Activated naive CD8-positive, alpha-beta T cell treated with anti-CD3 and anti-CD28 coated beads, Interleukin-2, amount 50 U/mL, for 24 hours (primary cell): ENCODE data around the gene KRTAP12-2.
"Not testable (repeated sequence)": the region's sequence is repeated elsewhere in the genome, so short reads cannot be mapped to it uniquely, and the experiment has no call there.

Experiments
- ATAC-seq: fragments of 150-1000 bp; cut with Tn5 transposase; one replicate; pipeline ENCODE4 v1.10.0; 2021
- DNase-seq: peaks from one replicate; pipeline ENCODE4 v3.0.0; 2021
- H3K27ac Mint-ChIP-seq: one replicate; pipeline ENCODE4 v1.8.0; 2021; ENCODE audit warnings: mild to moderate bottlenecking, mixed read lengths
- H3K27me3 Mint-ChIP-seq: one replicate; pipeline ENCODE4 v1.8.0; 2021; ENCODE audit warnings: mixed read lengths
- H3K36me3 Mint-ChIP-seq: one replicate; pipeline ENCODE4 v1.8.0; 2021; ENCODE audit warnings: low read depth, mixed read lengths
- H3K4me1 Mint-ChIP-seq: one replicate; pipeline ENCODE4 v1.8.0; 2021; ENCODE audit warnings: mixed read lengths
- H3K4me3 Mint-ChIP-seq: one replicate; pipeline ENCODE4 v1.8.0; 2021; ENCODE audit warnings: mild to moderate bottlenecking, moderate library complexity, mixed read lengths
- H3K9me3 Mint-ChIP-seq: one replicate; pipeline ENCODE4 v1.8.0; 2021; ENCODE audit warnings: mixed read lengths

KRTAP12-2 gene

DNA sequence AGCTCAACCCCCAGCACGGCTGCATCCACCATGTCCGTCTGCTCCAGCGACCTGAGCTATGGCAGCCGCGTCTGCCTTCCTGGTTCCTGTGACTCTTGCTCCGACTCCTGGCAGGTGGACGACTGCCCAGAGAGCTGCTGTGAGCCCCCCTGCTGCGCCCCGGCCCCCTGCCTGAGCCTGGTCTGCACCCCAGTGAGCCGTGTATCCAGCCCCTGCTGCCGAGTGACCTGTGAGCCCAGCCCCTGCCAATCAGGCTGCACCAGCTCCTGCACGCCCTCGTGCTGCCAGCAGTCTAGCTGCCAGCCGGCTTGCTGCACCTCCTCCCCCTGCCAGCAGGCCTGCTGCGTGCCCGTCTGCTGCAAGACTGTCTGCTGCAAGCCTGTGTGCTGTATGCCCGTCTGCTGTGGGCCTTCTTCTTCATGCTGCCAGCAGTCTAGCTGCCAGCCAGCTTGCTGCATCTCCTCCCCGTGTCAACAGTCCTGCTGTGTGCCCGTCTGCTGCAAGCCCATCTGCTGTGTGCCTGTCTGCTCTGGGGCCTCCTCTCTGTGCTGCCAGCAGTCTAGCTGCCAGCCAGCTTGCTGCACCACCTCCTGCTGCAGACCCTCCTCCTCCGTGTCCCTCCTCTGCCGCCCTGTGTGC lies 30.6 kb upstream of the KRTAP12-2 start, which contains the start of gene KRTAP10-12:
TSS of gene KRTAP10-12 (plus strand) at position 1 of the 639 bp plus-strand sequence. CDS start at position 31, 30 bp downstream.
- Mint-ChIP-seq H3K9me3 (peaks cover 11% of the 10 kb centered on the region), H3K27me3 (peaks cover 49% of the 10 kb centered on the region)
- H3K4me3 Mint-ChIP-seq, H3K36me3 Mint-ChIP-seq, H3K27ac Mint-ChIP-seq, ATAC-seq, DNase-seq, H3K4me1 Mint-ChIP-seq: not testable (repeated sequence)

DNA sequence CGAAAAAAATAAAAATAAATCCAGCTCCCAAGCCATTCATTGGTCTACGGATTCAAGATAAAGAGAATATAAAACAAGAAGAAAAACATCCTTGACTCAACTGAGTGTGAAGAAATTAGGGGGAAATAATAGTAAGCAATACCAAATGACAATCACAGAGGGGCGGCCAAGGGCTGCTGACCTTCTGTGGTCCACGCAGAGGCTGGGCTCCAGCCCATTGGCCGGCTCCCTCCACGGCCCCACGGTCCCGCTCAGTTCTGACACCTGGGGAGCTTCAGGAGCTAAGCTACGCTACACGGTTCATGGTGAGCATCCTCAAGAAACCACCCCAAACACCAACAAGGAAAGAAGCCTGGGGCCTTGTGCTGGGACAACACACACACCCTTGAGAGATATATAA lies 29.8 kb upstream of the KRTAP12-2 start:
- Mint-ChIP-seq H3K9me3 (peaks cover 11% of the 10 kb centered on the region), H3K27ac (no peak overlapping the region), H3K4me3 (no peak overlapping the region), H3K27me3 (peaks cover 44% of the 10 kb centered on the region), H3K36me3 (no peaks in the 10 kb centered on the region), H3K4me1 (peaks cover 11% of the 10 kb centered on the region)
- DNase-seq (no peak), ATAC-seq (no peak)

- H3K4me3 Mint-ChIP-seq = no peak overlapping the region
- H3K4me1 Mint-ChIP-seq = peaks cover 15% of the 10 kb centered on the region
- ATAC-seq = no peak
- no peaks in the 10 kb centered on the region for H3K36me3 Mint-ChIP-seq
- H3K9me3 Mint-ChIP-seq = peaks cover 11% of the 10 kb centered on the region
- DNase-seq = no peak
- H3K27me3 Mint-ChIP-seq = peaks cover 38% of the 10 kb centered on the region
- no peak overlapping the region for H3K27ac Mint-ChIP-seq
Measured at GRCh38 chr21:44695641-44696040, 28.9 kb upstream of the KRTAP12-2 start.

DNA sequence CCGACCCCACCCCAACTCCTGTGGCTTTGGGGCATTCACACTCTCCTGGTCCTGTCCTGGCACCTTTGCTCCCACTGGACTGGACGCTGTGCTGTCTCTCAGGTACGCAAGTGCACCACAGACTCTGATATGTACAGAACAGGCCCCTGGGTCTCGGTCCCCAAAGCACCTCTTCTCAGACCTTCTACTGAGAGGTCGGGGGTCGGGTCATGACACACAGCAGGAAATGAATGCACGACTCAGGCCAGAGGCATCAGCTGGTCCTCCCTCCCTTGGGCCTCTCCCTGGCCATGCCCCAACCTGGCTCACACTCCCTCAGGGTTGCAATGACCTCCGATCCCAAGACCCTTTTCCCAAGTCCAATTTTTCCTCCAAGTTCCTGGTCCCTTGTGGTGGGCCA lies 28.5 kb upstream of the KRTAP12-2 start:
- Mint-ChIP-seq H3K4me3 (no peak overlapping the region), H3K4me1 (peaks cover 15% of the 10 kb centered on the region), H3K36me3 (no peaks in the 10 kb centered on the region), H3K27me3 (peaks cover 38% of the 10 kb centered on the region), H3K27ac (no peak overlapping the region), H3K9me3 (peaks cover 11% of the 10 kb centered on the region)
- DNase-seq (no peak), ATAC-seq (no peak)

DNA sequence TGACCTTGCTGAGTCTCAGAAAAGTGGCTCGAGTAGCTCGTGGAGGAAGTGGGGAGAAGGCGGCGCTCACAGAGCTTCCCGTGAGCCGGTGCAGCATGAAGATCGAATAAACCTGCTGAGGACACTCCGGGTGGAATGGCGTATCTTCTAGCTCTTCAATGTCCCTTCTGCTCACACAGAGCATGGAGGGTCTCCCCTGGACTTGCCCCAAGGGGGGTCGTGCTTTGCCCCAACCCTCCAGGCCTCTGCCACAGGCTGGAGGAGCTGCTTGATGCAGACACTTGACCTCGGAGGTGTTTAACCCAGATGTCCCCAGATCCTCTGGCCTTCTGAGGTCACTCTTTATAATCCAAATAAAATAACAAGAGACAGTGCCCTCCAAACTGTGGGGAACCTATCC lies 28.0 kb upstream of the KRTAP12-2 start:
- Mint-ChIP-seq H3K27me3 (peaks cover 35% of the 10 kb centered on the region), H3K36me3 (no peaks in the 10 kb centered on the region), H3K4me1 (peaks cover 15% of the 10 kb centered on the region), H3K4me3 (no peak overlapping the region), H3K9me3 (peaks cover 11% of the 10 kb centered on the region), H3K27ac (no peak overlapping the region)
- DNase-seq (no peak), ATAC-seq (no peak)

DNA sequence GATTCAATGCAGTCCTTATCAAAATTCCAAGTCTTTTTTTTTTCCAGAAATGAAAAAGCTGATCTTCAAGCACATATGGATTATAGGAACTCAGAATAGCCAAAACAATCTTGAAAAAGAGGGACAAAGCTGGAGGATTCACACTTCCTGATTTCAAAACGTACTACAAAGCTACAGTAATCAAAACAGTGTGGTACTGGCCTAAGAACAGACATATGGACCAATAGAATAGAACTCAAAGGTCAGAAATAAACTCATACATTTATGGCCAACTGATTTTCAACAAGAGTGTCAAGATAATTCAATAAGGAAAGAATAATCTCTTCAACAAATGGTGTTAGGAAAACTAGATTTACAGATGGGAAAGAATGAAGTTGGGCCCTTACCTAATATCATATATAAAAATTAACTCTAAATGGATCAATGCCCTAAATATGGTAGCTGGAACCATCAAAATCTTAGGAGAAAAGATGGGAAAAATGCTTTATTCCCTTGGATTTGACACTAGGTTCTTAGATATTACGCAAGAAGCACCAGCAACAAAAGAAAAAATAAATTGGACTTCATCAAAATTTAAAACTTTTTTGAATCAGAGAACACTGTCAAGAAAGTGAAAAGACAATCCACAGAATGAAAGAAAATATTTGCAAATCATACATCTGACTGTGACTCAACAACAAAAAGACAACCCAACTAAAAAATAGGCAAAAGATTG lies 26.2 kb upstream of the KRTAP12-2 start:
- Mint-ChIP-seq H3K36me3 (no peaks in the 10 kb centered on the region), H3K4me1 (peaks cover 15% of the 10 kb centered on the region), H3K27me3 (peaks cover 19% of the 10 kb centered on the region), H3K27ac (no peak overlapping the region), H3K4me3 (no peak overlapping the region), H3K9me3 (peaks cover 11% of the 10 kb centered on the region)
- DNase-seq = no peak
- ATAC-seq = no peak

- Mint-ChIP-seq H3K27ac (no peak overlapping the region), H3K36me3 (no peaks in the 10 kb centered on the region), H3K27me3 (peaks cover 9% of the 10 kb centered on the region), H3K4me1 (peaks cover 18% of the 10 kb centered on the region), H3K9me3 (peaks cover 11% of the 10 kb centered on the region), H3K4me3 (no peak overlapping the region)
- DNase-seq (no peak), ATAC-seq (no peak)
Measured at GRCh38 chr21:44691686-44692085, 25.0 kb upstream of the KRTAP12-2 start.

GRCh38 chr21:44689740-44690139 lies 23.0 kb upstream of the KRTAP12-2 start:
- not testable (repeated sequence) for ATAC-seq, H3K27me3 Mint-ChIP-seq, H3K36me3 Mint-ChIP-seq, DNase-seq, H3K27ac Mint-ChIP-seq, H3K4me3 Mint-ChIP-seq
- Mint-ChIP-seq H3K4me1 (peaks cover 20% of the 10 kb centered on the region), H3K9me3 (peaks cover 11% of the 10 kb centered on the region)

- Mint-ChIP-seq H3K4me3 (no peak overlapping the region), H3K36me3 (no peaks in the 10 kb centered on the region), H3K27ac (no peak overlapping the region), H3K9me3 (peaks cover 2% of the 10 kb centered on the region), H3K4me1 (peaks cover 17% of the 10 kb centered on the region), H3K27me3 (peaks cover 1% of the 10 kb centered on the region)
- DNase-seq (no peak), ATAC-seq (no peak)
Measured at GRCh38 chr21:44687671-44688070, 20.9 kb upstream of the KRTAP12-2 start.

DNA sequence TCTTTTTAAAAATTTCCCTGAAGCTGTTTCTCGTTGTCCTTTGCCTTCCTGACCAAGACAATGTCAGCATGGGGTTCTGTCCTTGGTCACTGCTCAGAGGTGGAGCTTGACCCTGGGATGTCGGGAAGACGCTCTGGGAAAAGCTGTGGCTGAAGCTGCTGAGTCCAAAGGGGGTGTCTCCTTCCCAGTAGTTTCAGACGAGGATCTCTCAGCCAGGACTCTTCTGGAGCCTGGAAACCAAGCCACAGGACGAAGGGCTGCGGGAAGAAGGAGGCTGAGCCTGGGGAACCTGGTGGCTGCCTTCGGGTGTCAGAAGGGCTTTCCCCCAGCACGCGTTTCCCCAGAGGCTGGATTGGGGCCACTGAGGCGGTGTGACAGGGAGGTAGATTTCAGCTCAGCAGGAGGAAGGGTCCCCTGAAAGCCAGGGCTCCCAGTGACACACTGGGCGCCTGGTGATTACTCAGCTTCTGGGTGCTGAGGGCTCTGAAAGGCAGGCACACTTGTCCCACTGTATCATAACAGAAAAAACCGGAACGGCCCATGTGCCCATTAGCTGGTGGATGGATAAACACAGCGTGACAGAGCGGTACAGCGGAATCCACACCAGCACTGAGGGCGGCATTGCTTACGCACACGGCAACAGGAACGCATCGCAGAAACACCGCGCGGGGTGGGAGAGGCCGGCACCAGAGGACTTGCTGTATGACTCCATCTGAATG lies 20.3 kb upstream of the KRTAP12-2 start:
- no peak overlapping the region for H3K27ac Mint-ChIP-seq
- H3K9me3 Mint-ChIP-seq = no peaks in the 10 kb centered on the region
- H3K27me3 Mint-ChIP-seq = peaks cover 1% of the 10 kb centered on the region
- DNase-seq = no peak
- H3K36me3 Mint-ChIP-seq = no peaks in the 10 kb centered on the region
- H3K4me1 Mint-ChIP-seq = peaks cover 17% of the 10 kb centered on the region
- ATAC-seq = no peak
- H3K4me3 Mint-ChIP-seq = no peak overlapping the region

- Mint-ChIP-seq H3K4me3 (no peak overlapping the region), H3K9me3 (no peaks in the 10 kb centered on the region)
Measured at GRCh38 chr21:44686000-44686781, 19.5 kb upstream of the KRTAP12-2 start.

GRCh38 chr21:44685050-44685449 lies 18.3 kb upstream of the KRTAP12-2 start:
- not testable (repeated sequence) for ATAC-seq, H3K36me3 Mint-ChIP-seq

More at GRCh38 chr21:44686000-44686781, 19.5 kb upstream of the KRTAP12-2 start:
- Mint-ChIP-seq H3K4me1 (peaks cover 9% of the 10 kb centered on the region), H3K27me3 (peaks cover 1% of the 10 kb centered on the region), H3K27ac (no peak overlapping the region), H3K36me3 (no peaks in the 10 kb centered on the region)
- ATAC-seq (peak; percentile 65), DNase-seq (no peak)

DNA sequence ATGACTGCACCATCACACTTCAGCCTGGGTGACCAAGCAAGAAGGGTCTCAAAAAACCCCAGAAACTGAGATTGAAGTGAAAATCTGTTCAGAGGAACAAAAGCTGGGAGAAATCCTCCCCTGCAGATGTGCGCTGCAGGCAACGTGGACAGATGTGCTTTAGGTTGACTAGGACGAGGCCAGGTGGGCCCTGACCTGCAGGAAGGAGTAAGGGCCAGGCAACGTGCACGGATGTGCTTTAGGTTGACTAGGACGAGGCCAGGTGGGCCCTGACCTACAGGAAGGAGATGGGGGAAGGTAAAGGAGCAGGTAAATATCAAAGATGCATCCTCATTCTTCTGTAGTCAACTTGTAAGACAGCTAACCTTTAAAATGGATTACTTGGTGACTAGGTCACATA lies 17.8 kb upstream of the KRTAP12-2 start:
- no peak overlapping the region for H3K4me3 Mint-ChIP-seq
- H3K4me1 Mint-ChIP-seq = peaks cover 8% of the 10 kb centered on the region
- H3K9me3 Mint-ChIP-seq = no peaks in the 10 kb centered on the region
- ATAC-seq (no peak), DNase-seq (no peak)
- H3K27me3 Mint-ChIP-seq = peaks cover 1% of the 10 kb centered on the region
- no peaks in the 10 kb centered on the region for H3K36me3 Mint-ChIP-seq
- no peak overlapping the region for H3K27ac Mint-ChIP-seq

More at GRCh38 chr21:44685050-44685449, 18.3 kb upstream of the KRTAP12-2 start:
- not testable (repeated sequence) for H3K27ac Mint-ChIP-seq, H3K4me1 Mint-ChIP-seq, H3K27me3 Mint-ChIP-seq, DNase-seq, H3K9me3 Mint-ChIP-seq, H3K4me3 Mint-ChIP-seq

DNA sequence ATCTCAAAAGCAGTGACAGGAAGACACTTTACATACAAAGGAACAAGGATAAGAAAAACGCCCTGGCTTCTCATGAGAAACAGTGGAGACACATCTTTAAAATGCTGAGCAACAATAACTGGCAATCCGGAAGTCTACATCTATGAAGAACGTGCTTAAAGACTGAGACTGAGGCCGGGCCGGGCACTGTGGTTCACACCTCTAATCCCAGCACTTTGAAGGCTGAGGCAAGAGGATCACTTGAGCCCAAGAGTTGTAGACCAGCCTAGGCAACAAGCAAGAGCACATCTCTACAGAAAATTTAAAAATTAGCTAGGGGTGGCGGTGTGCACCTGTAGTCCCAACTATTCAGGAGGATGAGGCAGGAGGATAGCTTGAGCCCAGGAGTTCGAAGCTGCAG lies 17.4 kb upstream of the KRTAP12-2 start:
- peaks cover 1% of the 10 kb centered on the region for H3K27me3 Mint-ChIP-seq
- H3K9me3 Mint-ChIP-seq = no peaks in the 10 kb centered on the region
- no peak for DNase-seq
- no peak for ATAC-seq
- no peak overlapping the region for H3K27ac Mint-ChIP-seq
- no peaks in the 10 kb centered on the region for H3K36me3 Mint-ChIP-seq
- no peak overlapping the region for H3K4me3 Mint-ChIP-seq
- peaks cover 8% of the 10 kb centered on the region for H3K4me1 Mint-ChIP-seq
